H1 (cell line): ENCODE results near the gene PPARGC1A. TPM values are rescaled to one million over a fixed set of nuclear protein-coding genes. Genes with fewer than 3 reads are reported as not detected.

ENCODE experiments used
- CTCF ChIA-PET: fragments of 300-600 bp; sonication (Branson Sonifier 250); formaldehyde crosslinking; loops from one replicate; lab custom pipeline; 2021; ENCODE audit not compliant: partially characterized antibody; lab: Charles Lee
- POLR2A ChIA-PET: fragments of 300-600 bp; sonication (Branson Sonifier 250); formaldehyde crosslinking; loops from one replicate; lab custom pipeline; 2021; ENCODE audit warnings: inconsistent platforms; ENCODE audit not compliant: partially characterized antibody; lab: Charles Lee
- DNase-seq, 2 experiments: peaks; one replicate each; pipeline versions ENCODE4 v3.0.0 to v3.0.0-alpha.2; 2010 to 2022; ENCODE audit warnings: low spot score in 2 of 2, low read depth in 1 of 2, mixed read lengths in 1 of 2
- FAIRE-seq: peaks from 2 replicates; lab custom pipeline; 2011; peaks lifted over from hg19 to GRCh38; lab: Jason Lieb, UNC
- H2AFZ ChIP-seq: 2 replicates; pipeline ENCODE4 v1.8.1; 2012; ENCODE audit warnings: low read length, inconsistent platforms
- H2AK5ac ChIP-seq: 2 replicates; pipeline ENCODE4 v1.6.1; 2013; ENCODE audit warnings: low read depth, low read length
- H2BK120ac ChIP-seq: replicated peaks from 2 replicates; pipeline ENCODE3; 2013; ENCODE audit warnings: low read depth, low read length, inconsistent platforms
- H2BK12ac ChIP-seq: 2 replicates; pipeline ENCODE4 v1.6.1; 2013; ENCODE audit warnings: low read depth, low read length
- H2BK15ac ChIP-seq: 2 replicates; pipeline ENCODE4 v1.6.1; 2013; ENCODE audit warnings: low read length
- H2BK20ac ChIP-seq: 2 replicates; pipeline ENCODE4 v1.6.1; 2013; ENCODE audit warnings: low read length
- H2BK5ac ChIP-seq: 2 replicates; pipeline ENCODE4 v1.6.1; 2013; ENCODE audit warnings: low read depth, low read length
- H3K14ac ChIP-seq: 2 replicates; pipeline ENCODE4 v1.6.1; 2013; ENCODE audit warnings: inconsistent platforms; ENCODE audit not compliant: insufficient read length
- H3K18ac ChIP-seq: 2 replicates; pipeline ENCODE4 v1.6.1; 2013; ENCODE audit warnings: low read length; ENCODE audit errors: extremely low read depth
- H3K23ac ChIP-seq: 2 replicates; pipeline ENCODE4 v1.6.1; 2013; ENCODE audit warnings: inconsistent platforms; ENCODE audit not compliant: insufficient read length
- H3K23me2 ChIP-seq: 2 replicates; pipeline ENCODE4 v1.6.1; 2013; ENCODE audit warnings: low read depth, low read length
- H3K27ac ChIP-seq: 2 replicates; pipeline ENCODE4 v1.6.1; 2011; ENCODE audit warnings: low read depth, low read length, inconsistent platforms
- H3K27me3 ChIP-seq, 4 experiments: replicated peaks in 1 of 4; 1 replicate in 1 of 4; 2 replicates in 3 of 4; pipeline versions ENCODE4 v1.6.1 to v1.8.1; 2011 to 2013; ENCODE audit warnings: low read length in 3 of 4, mild to moderate bottlenecking in 3 of 4, inconsistent platforms in 2 of 4, mixed read lengths in 2 of 4, moderate library complexity in 1 of 4; ENCODE audit not compliant: control insufficient read depth in 3 of 4, insufficient read depth in 3 of 4; ENCODE audit errors: extremely low read depth in 1 of 4
- H3K36me3 ChIP-seq, 4 experiments: 2 replicates each; pipeline versions ENCODE4 v1.6.1 to v1.8.1; 2011 to 2013; ENCODE audit warnings: mild to moderate bottlenecking in 4 of 4, low read length in 3 of 4, moderate library complexity in 2 of 4, control low read depth in 1 of 4, inconsistent platforms in 1 of 4; ENCODE audit not compliant: insufficient read depth in 4 of 4, control insufficient read depth in 2 of 4
- H3K4ac ChIP-seq: replicated peaks from 2 replicates; pipeline ENCODE3; 2013; ENCODE audit warnings: low read length, low read depth, mixed read lengths, inconsistent platforms; ENCODE audit not compliant: insufficient read length
- H3K4me1 ChIP-seq, 4 experiments: replicated peaks in 1 of 4; 1 replicate in 1 of 4; 2 replicates in 3 of 4; pipeline versions ENCODE4 v1.6.1 to v1.8.1; 2011 to 2013; ENCODE audit warnings: low read length in 3 of 4, inconsistent platforms in 2 of 4, mixed read lengths in 1 of 4; ENCODE audit not compliant: insufficient read depth in 4 of 4, control insufficient read depth in 3 of 4
- H3K4me2 ChIP-seq, 2 experiments: 2 replicates each; pipeline versions ENCODE4 v1.6.1 to v1.8.1; 2011 to 2013; ENCODE audit warnings: low read depth in 2 of 2, low read length in 2 of 2, control low read depth in 1 of 2, inconsistent platforms in 1 of 2, mild to moderate bottlenecking in 1 of 2; ENCODE audit not compliant: insufficient read depth in 1 of 2
- H3K4me3 ChIP-seq, 4 experiments: fragments of 200-600, 300-600 bp in 1 of 4; sonication (generic), shearing (Covaris generic), sonication (Bioruptor Twin) in 1 of 4; 2 replicates each; pipeline versions ENCODE4 v1.5.1 to v1.8.1; 2011 to 2016; ENCODE audit warnings: low read length in 4 of 4, low read depth in 3 of 4, control low read depth in 2 of 4, inconsistent platforms in 2 of 4, mild to moderate bottlenecking in 2 of 4, mixed read lengths in 1 of 4, moderate library complexity in 1 of 4; ENCODE audit not compliant: insufficient read depth in 2 of 4; ENCODE audit errors: extremely low read depth in 1 of 4
- H3K56ac ChIP-seq: replicated peaks from 2 replicates; pipeline ENCODE3; 2013; ENCODE audit warnings: low read depth, mild to moderate bottlenecking, mixed read lengths, low read length, inconsistent platforms; ENCODE audit not compliant: insufficient read length
- H3K79me1 ChIP-seq: 2 replicates; pipeline ENCODE4 v1.6.1; 2013; ENCODE audit warnings: low read depth, low read length, control low read depth
- H3K79me2 ChIP-seq, 2 experiments: 2 replicates each; pipeline versions ENCODE4 v1.6.1 to v1.8.1; 2012 to 2013; ENCODE audit warnings: low read length in 2 of 2, mild to moderate bottlenecking in 2 of 2, inconsistent platforms in 1 of 2; ENCODE audit not compliant: insufficient read depth in 2 of 2, control insufficient read depth in 1 of 2
- H3K9ac ChIP-seq, 4 experiments: replicated peaks in 1 of 4; 1 replicate in 1 of 4; 2 replicates in 3 of 4; pipeline versions ENCODE4 v1.6.1 to v1.8.1; 2011 to 2013; ENCODE audit warnings: low read depth in 3 of 4, low read length in 3 of 4, control low read depth in 2 of 4, mild to moderate bottlenecking in 2 of 4, moderate library complexity in 2 of 4, inconsistent platforms in 1 of 4; ENCODE audit errors: extremely low read depth in 1 of 4
- H3K9me3 ChIP-seq, 2 experiments: 2 replicates each; pipeline versions ENCODE4 v1.6.1 to v1.8.1; 2012 to 2013; ENCODE audit warnings: mild to moderate bottlenecking in 2 of 2, moderate library complexity in 2 of 2, control low read depth in 1 of 2, inconsistent platforms in 1 of 2, low read depth in 1 of 2, low read length in 1 of 2, mixed read lengths in 1 of 2; ENCODE audit not compliant: insufficient read depth in 2 of 2
- H4K20me1 ChIP-seq, 2 experiments: replicated peaks in 1 of 2; 2 replicates each; pipeline versions ENCODE3 to v1.8.1; 2011 to 2013; ENCODE audit warnings: inconsistent platforms in 2 of 2, low read length in 2 of 2, mild to moderate bottlenecking in 1 of 2; ENCODE audit not compliant: insufficient read depth in 2 of 2, control insufficient read depth in 1 of 2
- H4K5ac ChIP-seq: 2 replicates; pipeline ENCODE4 v1.6.1; 2013; ENCODE audit warnings: low read length, low read depth, mixed read lengths, inconsistent platforms; ENCODE audit not compliant: insufficient read length
- H4K8ac ChIP-seq: 2 replicates; pipeline ENCODE4 v1.8.0; 2013; ENCODE audit warnings: mild to moderate bottlenecking, moderate library complexity, low read length, inconsistent platforms; ENCODE audit not compliant: insufficient read depth; ENCODE audit errors: extremely low read depth
- H4K91ac ChIP-seq: replicated peaks from 2 replicates; pipeline ENCODE3; 2013; ENCODE audit warnings: low read length, mixed read lengths, inconsistent platforms; ENCODE audit not compliant: insufficient read length
- CEBPB ChIP-seq: IDR thresholded peaks from 2 replicates; pipeline ENCODE4 v1.6.1; 2012; ENCODE audit warnings: low read depth, low read length
- CTBP2 ChIP-seq: IDR thresholded peaks from 2 replicates; pipeline ENCODE4 v1.7.0; 2011; ENCODE audit warnings: borderline replicate concordance, mild to moderate bottlenecking, moderate library complexity, mixed read lengths, low read length; ENCODE audit not compliant: insufficient read depth, insufficient read length
- HDAC6 ChIP-seq: IDR thresholded peaks from one replicate; pipeline ENCODE4 v1.7.1; 2012; ENCODE audit warnings: low read depth, mild to moderate bottlenecking, inconsistent platforms, low read length, moderate library complexity
- MAX ChIP-seq: IDR thresholded peaks from 2 replicates; pipeline ENCODE4 v1.6.1; 2012; ENCODE audit warnings: inconsistent platforms
- SP4 ChIP-seq: IDR thresholded peaks from 2 replicates; pipeline ENCODE4 v1.6.1; 2012; ENCODE audit warnings: low read length, inconsistent platforms
- TCF12 ChIP-seq: IDR thresholded peaks from 2 replicates; pipeline ENCODE4 v1.6.1; 2011; ENCODE audit warnings: low read depth, mild to moderate bottlenecking, low read length
- WGBS, 2 experiments: shearing (Covaris generic) in 1 of 2; methylation state at CpG; one replicate each; pipeline versions ENCODE4 v1.1.6 to v1.1.7; 2013 to 2015; ENCODE audit warnings: low lambda C conversion rate in 2 of 2, mixed read lengths in 2 of 2, inconsistent platforms in 1 of 2, low coverage in 1 of 2, missing lambda C conversion rate in 1 of 2; ENCODE audit not compliant: insufficient replicate concordance in 2 of 2, insufficient coverage in 1 of 2, insufficient read length in 1 of 2; ENCODE audit errors: extremely low coverage in 1 of 2, missing lambda C conversion rate in 1 of 2; 5-methylcytosine and 5-hydroxymethylcytosine counted together
- polyA plus RNA-seq, 7 experiments: library from polyadenylated mRNA; depleted of rRNA in 3 of 7; stranded (reverse) in 5 of 7; unstranded in 2 of 7; fragments of >200 nt in 5 of 7; fragments of 200-250 nt in 2 of 7; gene quantifications; 1 replicate in 5 of 7; 2 replicates in 1 of 7; 4 replicates in 1 of 7; pipeline versions ENCODE4 v1.2.1 to v1.2.3, GENCODE V29; 2011 to 2013; ENCODE audit warnings: missing spikeins in 2 of 7, mixed read lengths in 2 of 7
- total RNA-seq: library from RNA; stranded (reverse); fragmentation: NEBNext Ultra II Directional; extraction: Animal tissue kit (Norgen Biotek cat#: 25700); gene quantifications from 2 replicates; pipeline ENCODE4 v1.2.1, GENCODE V29; 2021

Gene PPARGC1A
- total and polyA plus RNA-seq, 2 of the 8 experiments (the other 6 are each of a cell fraction or from before 2014, with no cell fraction given): 0.54 to 1.4 TPM

- no peak for DNase-seq
- Histone ChIP-seq H3K18ac (no peak overlapping the region), H3K27me3 (no peaks in the 10 kb centered on the region)
Observed at GRCh38 chr4:23763559-23763958, 126.3 kb downstream of the PPARGC1A start.

More at GRCh38 chr4:23763559-23763958, 126.3 kb downstream of the PPARGC1A start:
- Histone ChIP-seq H3K4ac (no peak overlapping the region), H2BK5ac (no peak overlapping the region), H3K79me2 (no peaks in the 10 kb centered on the region), H2BK12ac (no peak overlapping the region), H4K5ac (no peak overlapping the region), H4K8ac (no peak overlapping the region), H3K9ac (no peak overlapping the region), H3K14ac (no peak overlapping the region), H3K79me1 (no peaks in the 10 kb centered on the region), H3K56ac (no peak overlapping the region), H3K4me2 (no peak overlapping the region), H3K4me1 (no peaks in the 10 kb centered on the region), H3K36me3 (no peaks in the 10 kb centered on the region), H2BK15ac (no peak overlapping the region), H3K23ac (no peak overlapping the region), H4K20me1 (no peaks in the 10 kb centered on the region), H3K27ac (no peak overlapping the region), H2AFZ (no peak overlapping the region), H2AK5ac (no peak overlapping the region), H4K91ac (no peak overlapping the region), H2BK120ac (no peak overlapping the region), H3K9me3 (0 out of 4 replicates have a peak, but pooled peaks cover 0 to 2% of the 10 kb centered on the region in 2 experiments), H3K23me2 (no peaks in the 10 kb centered on the region), H3K4me3 (no peak overlapping the region), H2BK20ac (no peak overlapping the region)
- no peak for FAIRE-seq
- 91% methylated on average over 3 of the region's 3 CpGs; no CpG with 5 or more reads in 1 of the 2 experiments for WGBS, 2 experiments
- TF ChIP-seq SP4: no peak
- no peak for TF ChIP-seq CEBPB
- no peak for TF ChIP-seq HDAC6
- TF ChIP-seq MAX: no peak
- no peak for TF ChIP-seq TCF12
- TF ChIP-seq CTBP2: no peak
- POLR2A ChIA-PET: no interaction called here
- CTCF ChIA-PET: no interaction called here
